Measurements from ENCODE around the gene COX14.

Gene COX14

DNA sequence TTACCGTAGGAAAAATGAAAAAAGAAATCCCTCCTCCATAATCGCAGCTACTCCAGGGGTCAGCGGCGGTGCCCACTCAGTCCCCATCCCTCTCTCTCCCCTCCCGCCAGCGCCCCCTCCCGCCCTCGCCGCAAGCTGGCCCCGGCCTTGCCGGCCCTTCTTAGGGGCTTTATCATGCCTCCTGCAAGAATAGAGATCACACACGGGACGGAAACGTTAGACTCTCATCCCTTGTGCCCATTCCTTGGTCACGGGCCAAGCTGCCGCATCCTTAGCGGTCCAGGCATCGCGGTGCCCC is 692 bp upstream of the COX14 start:
- Histone ChIP-seq H3K27me3 (replicated peaks; ENCODE audit: control insufficient read depth, insufficient read depth, low read length) (no peaks in the 10 kb centered on the region), H3K36me3 (ENCODE audit: control insufficient read depth, insufficient read depth, low read length) (peaks cover 1% of the 10 kb centered on the region; the same call in 1 of the 2 replicates), H3K4me3 (replicated peaks; ENCODE audit: low read depth, low read length) (peak overlapping the region; percentile 51)
- TF ChIP-seq, protein P1, sequence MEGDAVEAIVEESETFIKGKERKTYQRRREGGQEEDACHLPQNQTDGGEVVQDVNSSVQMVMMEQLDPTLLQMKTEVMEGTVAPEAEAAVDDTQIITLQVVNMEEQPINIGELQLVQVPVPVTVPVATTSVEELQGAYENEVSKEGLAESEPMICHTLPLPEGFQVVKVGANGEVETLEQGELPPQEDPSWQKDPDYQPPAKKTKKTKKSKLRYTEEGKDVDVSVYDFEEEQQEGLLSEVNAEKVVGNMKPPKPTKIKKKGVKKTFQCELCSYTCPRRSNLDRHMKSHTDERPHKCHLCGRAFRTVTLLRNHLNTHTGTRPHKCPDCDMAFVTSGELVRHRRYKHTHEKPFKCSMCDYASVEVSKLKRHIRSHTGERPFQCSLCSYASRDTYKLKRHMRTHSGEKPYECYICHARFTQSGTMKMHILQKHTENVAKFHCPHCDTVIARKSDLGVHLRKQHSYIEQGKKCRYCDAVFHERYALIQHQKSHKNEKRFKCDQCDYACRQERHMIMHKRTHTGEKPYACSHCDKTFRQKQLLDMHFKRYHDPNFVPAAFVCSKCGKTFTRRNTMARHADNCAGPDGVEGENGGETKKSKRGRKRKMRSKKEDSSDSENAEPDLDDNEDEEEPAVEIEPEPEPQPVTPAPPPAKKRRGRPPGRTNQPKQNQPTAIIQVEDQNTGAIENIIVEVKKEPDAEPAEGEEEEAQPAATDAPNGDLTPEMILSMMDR (IDR thresholded peaks at IDR 0.05; ENCODE audit: insufficient read depth, low read length, poor library complexity, severe bottlenecking) = no peak
- DNase-seq (ENCODE audit: extremely low read depth, insufficient read length) = no peak

GRCh38 chr12:50112456-50113218 is 601 bp downstream of the COX14 start:
- Histone ChIP-seq H3K4me3 (replicated peaks; ENCODE audit: low read depth, low read length) (peak overlapping the region; percentile 100), H3K36me3 (ENCODE audit: control insufficient read depth, insufficient read depth, low read length) (peaks cover 2% of the 10 kb centered on the region; the same call in 1 of the 2 replicates), H3K27me3 (replicated peaks; ENCODE audit: control insufficient read depth, insufficient read depth, low read length) (no peaks in the 10 kb centered on the region)
- DNase-seq (ENCODE audit: extremely low read depth, insufficient read length) = no peak
- TF ChIP-seq, protein P1 (IDR thresholded peaks at IDR 0.05; ENCODE audit: insufficient read depth, low read length, poor library complexity, severe bottlenecking) = no peak

- no peaks in the 10 kb centered on the region for H3K27me3 ChIP-seq (replicated peaks; ENCODE audit: control insufficient read depth, insufficient read depth, low read length)
- DNase-seq (ENCODE audit: extremely low read depth, insufficient read length) = no peak
- no peak overlapping the region for H3K4me3 ChIP-seq (replicated peaks; ENCODE audit: low read depth, low read length)
- TF ChIP-seq, protein P1 (IDR thresholded peaks at IDR 0.05; ENCODE audit: insufficient read depth, low read length, poor library complexity, severe bottlenecking) = no peak
- H3K36me3 ChIP-seq (ENCODE audit: control insufficient read depth, insufficient read depth, low read length) = peaks cover 5% of the 10 kb centered on the region
Measured at GRCh38 chr12:50117057-50117622, 5.1 kb downstream of the COX14 start.

DNA sequence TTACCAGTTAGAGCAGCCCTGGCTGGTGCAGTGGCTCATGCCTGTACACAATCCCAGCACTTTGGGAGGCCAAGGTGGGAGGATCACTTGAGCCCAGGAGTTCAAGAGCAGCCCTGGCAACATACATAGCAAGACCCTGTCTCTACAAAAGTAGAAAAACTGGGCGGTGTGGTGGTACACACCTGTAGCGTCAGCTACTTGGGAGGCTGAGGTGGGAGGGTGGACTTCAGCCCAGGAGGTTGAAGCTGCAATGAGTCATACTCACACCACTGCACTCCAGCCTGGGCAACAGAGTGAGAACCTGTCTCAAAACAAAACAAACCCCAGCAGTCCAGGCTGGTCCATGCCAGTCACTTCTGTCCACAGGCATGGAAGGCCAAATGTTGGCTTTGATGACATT is 7.4 kb downstream of the COX14 start:
- H3K4me3 ChIP-seq (replicated peaks; ENCODE audit: low read depth, low read length) = no peak overlapping the region
- peaks cover 5% of the 10 kb centered on the region for H3K36me3 ChIP-seq (ENCODE audit: control insufficient read depth, insufficient read depth, low read length)
- TF ChIP-seq, protein P1 (IDR thresholded peaks at IDR 0.05; ENCODE audit: insufficient read depth, low read length, poor library complexity, severe bottlenecking) = no peak
- no peaks in the 10 kb centered on the region for H3K27me3 ChIP-seq (replicated peaks; ENCODE audit: control insufficient read depth, insufficient read depth, low read length)
- no peak for DNase-seq (ENCODE audit: extremely low read depth, insufficient read length)

DNA sequence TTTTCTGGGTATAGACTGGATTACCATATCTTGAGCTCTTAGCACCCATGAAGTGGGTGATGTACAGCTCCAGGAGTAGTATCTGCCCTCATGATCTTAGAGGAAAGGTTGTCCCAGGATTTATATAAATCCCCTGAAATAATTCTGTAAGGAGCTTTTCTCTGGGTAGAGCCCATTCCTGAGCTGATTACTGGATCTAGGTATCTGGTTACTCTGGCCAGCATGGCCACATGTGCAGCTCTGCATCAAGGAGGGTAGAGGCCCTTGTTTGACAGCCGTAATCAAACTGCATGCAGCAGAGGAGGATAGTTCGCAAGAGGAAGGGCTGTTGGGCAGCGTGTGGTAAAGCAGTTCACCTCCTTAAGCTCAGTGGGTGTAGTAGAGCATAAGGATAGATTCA is 8.5 kb downstream of the COX14 start:
- TF ChIP-seq, protein P1 (IDR thresholded peaks at IDR 0.05; ENCODE audit: insufficient read depth, low read length, poor library complexity, severe bottlenecking) = no peak
- Histone ChIP-seq H3K36me3 (ENCODE audit: control insufficient read depth, insufficient read depth, low read length) (peaks cover 5% of the 10 kb centered on the region), H3K4me3 (replicated peaks; ENCODE audit: low read depth, low read length) (no peak overlapping the region), H3K27me3 (replicated peaks; ENCODE audit: control insufficient read depth, insufficient read depth, low read length) (no peaks in the 10 kb centered on the region)
- no peak for DNase-seq (ENCODE audit: extremely low read depth, insufficient read length)

Data from GM06990 (cell line).